Bronchial epithelial cell (primary cell): ENCODE data around the gene VSIR. TPM values are rescaled to one million over a fixed set of nuclear protein-coding genes. Genes with fewer than 3 reads are reported as not detected.

Experiments used
- DNase-seq: peaks from one replicate; pipeline ENCODE4 v3.0.0-alpha.2; 2010; ENCODE audit warnings: low read depth
- FAIRE-seq: peaks from 2 replicates; lab custom pipeline; 2011; peaks lifted over from hg19 to GRCh38; lab: Jason Lieb, UNC
- H3K27me3 ChIP-seq: 2 replicates; pipeline ENCODE4 v1.5.1; 2011; ENCODE audit warnings: low read length; ENCODE audit not compliant: control insufficient read depth, insufficient read depth
- H3K36me3 ChIP-seq: 2 replicates; pipeline ENCODE4 v1.5.1; 2011; ENCODE audit warnings: low read length; ENCODE audit not compliant: control insufficient read depth, insufficient read depth
- H3K4me3 ChIP-seq: 2 replicates; pipeline ENCODE4 v1.5.1; 2011; ENCODE audit warnings: mild to moderate bottlenecking, low read depth, low read length, control low read depth
- total RNA-seq: library from RNA; depleted of rRNA; stranded (reverse); fragments of >200 nt; gene quantifications from 2 replicates; pipeline ENCODE4 v1.2.1, GENCODE V29; 2014
- TF ChIP-seq, protein P1 (sequence below): IDR thresholded peaks from 2 replicates; pipeline ENCODE4 v1.5.1; 2011; ENCODE audit warnings: mild to moderate bottlenecking, moderate library complexity, low read length, control low read depth, inconsistent platforms; ENCODE audit not compliant: insufficient read depth, severe bottlenecking

The VSIR gene
- total RNA-seq, 1 donor from 2014 or later: 7.9 TPM

DNA sequence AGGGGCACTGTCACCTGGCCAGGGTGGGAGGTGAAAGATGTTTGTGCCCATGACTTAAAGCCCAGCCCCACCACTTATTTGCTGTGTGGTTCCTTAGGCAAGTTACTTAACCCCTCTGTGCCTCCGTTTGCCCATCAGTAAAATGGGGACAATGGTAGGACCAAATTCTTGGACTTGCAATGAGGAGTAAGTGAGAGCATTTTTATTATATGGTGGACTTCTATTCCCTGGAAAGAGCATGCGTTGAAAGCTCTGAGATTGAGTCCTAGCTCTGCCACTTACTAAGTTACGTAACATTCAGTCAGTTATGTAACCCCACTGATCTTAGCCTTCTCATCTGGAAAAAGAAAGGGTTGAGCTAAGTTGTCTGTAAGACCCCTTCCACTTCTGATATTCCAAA lies 18.8 kb downstream of the VSIR start:
- TF ChIP-seq, protein P1, sequence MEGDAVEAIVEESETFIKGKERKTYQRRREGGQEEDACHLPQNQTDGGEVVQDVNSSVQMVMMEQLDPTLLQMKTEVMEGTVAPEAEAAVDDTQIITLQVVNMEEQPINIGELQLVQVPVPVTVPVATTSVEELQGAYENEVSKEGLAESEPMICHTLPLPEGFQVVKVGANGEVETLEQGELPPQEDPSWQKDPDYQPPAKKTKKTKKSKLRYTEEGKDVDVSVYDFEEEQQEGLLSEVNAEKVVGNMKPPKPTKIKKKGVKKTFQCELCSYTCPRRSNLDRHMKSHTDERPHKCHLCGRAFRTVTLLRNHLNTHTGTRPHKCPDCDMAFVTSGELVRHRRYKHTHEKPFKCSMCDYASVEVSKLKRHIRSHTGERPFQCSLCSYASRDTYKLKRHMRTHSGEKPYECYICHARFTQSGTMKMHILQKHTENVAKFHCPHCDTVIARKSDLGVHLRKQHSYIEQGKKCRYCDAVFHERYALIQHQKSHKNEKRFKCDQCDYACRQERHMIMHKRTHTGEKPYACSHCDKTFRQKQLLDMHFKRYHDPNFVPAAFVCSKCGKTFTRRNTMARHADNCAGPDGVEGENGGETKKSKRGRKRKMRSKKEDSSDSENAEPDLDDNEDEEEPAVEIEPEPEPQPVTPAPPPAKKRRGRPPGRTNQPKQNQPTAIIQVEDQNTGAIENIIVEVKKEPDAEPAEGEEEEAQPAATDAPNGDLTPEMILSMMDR: no peak
- FAIRE-seq (no peak), DNase-seq (no peak)
- H3K4me3 ChIP-seq: no peak overlapping the region
- H3K27me3 ChIP-seq: no peaks in the 10 kb centered on the region
- peaks cover 4% of the 10 kb centered on the region for H3K36me3 ChIP-seq

DNA sequence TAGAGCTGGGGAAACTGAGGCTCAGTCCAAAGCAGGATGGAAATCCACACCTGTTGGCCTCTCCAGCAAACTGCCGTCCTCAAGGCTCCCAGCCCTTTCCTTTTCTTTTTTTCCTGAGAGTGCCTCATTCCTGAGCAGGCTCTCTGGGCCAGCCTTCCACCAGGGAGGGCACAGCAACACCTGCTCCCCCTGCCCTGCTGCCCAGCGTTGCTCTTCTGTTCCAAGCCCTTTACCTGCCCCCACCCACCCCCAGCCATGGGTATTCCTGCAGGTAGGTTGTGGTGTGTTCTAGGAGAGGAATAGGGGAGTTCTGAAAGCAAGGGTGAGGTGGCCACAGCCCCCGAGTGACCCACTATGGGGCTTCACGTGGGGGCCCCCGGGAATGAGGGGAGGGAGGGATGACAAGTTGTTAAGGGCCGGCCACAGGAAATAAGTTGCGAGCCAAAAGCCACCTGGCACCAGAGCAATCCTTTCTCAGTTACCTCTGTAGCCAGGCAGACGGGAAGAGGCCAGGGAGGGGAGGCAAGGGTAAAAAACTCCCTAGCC lies 19.3 kb downstream of the VSIR start:
- no peak for FAIRE-seq

DNA sequence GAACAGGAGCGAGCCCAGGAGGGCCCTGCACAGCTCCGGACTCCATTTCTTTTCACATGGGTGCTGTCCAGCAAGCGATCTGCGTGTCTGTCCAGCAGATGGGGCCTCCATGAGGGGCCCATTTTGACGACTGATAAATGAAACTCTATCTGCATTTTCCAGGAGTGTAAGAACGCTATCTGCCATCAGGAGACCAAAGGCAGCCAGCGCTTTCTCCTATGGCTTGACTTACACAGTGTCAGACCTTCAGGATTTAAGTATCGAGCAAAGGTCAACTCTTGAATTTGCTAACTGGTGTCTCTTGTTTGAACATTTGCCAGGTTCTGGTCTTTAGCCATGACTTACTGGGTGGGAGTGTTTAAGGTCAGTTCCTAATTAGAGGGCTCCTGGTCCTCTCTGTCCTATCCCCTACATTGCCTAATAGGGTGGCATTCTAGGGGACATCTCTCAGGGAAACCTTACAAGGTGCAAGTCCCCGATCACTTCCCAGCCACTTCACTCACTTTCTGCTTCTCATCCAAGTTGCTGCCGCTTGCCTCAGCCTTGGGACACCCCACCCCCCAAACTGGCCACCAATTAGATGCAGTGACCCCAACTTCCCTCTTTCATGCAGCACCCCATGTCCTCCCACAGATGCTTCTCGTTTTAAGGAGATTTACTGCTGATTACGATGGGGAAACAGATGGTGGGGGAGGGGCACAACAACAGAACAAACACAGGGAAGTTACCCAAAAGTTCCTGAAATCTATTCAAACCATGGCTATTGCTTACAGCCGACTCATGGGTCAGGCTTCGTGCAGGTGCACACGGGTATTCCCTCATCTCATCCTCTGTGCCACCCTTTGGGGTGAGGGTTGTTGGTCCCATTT lies 20.0 kb downstream of the VSIR start:
- TF ChIP-seq, protein P1: no peak
- FAIRE-seq (no peak), DNase-seq (no peak)
- Histone ChIP-seq H3K4me3 (no peak overlapping the region), H3K36me3 (peaks cover 4% of the 10 kb centered on the region), H3K27me3 (no peaks in the 10 kb centered on the region)

More for the DNA sequence above, 19.3 kb downstream of the VSIR start:
- Histone ChIP-seq H3K36me3 (peaks cover 4% of the 10 kb centered on the region), H3K4me3 (no peak overlapping the region), H3K27me3 (no peaks in the 10 kb centered on the region)
- TF ChIP-seq, protein P1: no peak
- no peak for DNase-seq

DNA sequence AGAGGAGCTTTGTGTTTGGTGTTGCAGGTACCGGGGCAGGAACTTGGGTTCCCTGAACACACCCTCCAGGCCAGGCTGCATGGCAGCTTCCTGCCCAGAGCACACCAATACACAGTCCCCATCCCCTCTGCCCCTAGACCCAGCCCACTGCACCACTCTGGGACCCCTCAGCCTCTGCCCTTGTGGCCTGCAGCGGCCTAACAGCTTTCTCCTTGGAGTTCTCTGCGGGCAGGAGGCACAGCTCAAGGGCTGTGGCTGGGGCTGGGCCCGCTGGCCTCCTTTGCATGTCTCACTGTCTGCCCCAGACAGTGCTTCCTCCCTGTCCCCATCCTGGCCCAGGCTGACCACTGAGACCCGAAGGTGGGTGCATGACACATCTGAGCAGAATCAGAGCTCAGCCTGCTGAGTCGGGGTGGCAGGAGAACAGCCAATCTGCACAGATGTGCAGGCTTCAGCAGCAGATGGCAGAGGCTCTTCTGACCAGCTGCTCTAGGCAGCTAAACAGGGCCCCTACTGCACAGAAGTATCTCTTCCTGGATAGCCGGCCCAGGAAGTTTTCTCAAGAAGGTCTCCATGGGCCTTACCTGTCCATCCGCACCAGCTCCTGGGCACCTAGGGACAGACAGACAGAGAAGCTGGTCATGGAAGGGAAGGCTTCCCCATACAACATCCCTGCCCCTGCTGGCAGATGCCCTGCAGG lies 20.8 kb downstream of the VSIR start:
- Histone ChIP-seq H3K27me3 (no peaks in the 10 kb centered on the region), H3K36me3 (peaks cover 4% of the 10 kb centered on the region), H3K4me3 (no peak overlapping the region)
- FAIRE-seq: no peak
- TF ChIP-seq, protein P1: no peak
- DNase-seq: no peak

DNA sequence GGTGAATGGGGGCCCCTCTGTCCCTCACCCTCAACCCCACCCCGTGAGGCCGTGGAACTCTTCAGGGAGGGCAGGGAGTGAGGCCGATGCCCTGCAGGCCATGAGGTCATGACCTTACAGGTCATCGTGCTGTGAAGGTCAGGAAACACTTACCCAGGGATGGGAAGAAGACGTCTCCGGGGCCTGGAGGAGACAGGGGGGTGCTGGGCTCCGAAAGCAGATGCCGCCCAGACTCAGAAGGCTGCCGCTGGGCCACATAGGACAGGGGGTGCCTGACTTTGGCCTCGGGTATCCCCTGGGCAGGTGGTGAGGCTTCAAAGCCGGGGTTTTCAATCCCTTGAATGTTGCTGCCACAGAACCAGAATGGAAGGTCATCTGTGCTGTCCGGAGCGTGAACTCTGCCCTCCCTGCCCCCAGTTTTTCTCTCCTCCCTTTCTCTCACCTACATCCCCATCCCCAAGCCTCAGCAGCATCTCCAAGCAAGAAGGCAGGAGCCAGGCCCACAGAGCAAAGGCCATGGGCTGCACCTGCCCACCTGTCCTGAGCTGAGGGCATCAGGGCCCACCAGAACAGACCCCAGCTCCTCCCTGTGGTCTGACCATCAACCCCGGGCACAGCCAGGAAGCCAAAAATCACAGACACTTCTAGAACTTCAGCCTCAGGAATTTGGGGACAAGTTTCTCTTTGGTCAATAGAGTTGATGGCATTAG lies 21.6 kb downstream of the VSIR start:
- no peaks in the 10 kb centered on the region for H3K27me3 ChIP-seq
- peaks cover 4% of the 10 kb centered on the region for H3K36me3 ChIP-seq
- DNase-seq (no peak), FAIRE-seq (no peak)
- TF ChIP-seq, protein P1: no peak
- H3K4me3 ChIP-seq: no peak overlapping the region
